WTC11 (cell line): ENCODE data around the gene FCHSD1. TPM values are rescaled to one million over a fixed set of nuclear protein-coding genes. Genes with fewer than 3 reads are reported as not detected.

Experiments used
- ATAC-seq: fragments of 200-7000 bp; cut with Tn5 transposase; 2 replicates; pipeline ENCODE4 v1.10.0; 2021; ENCODE audit warnings: mild to moderate bottlenecking, moderate library complexity
- CTCF ChIA-PET: fragments of 300-600 bp; sonication (Branson Sonifier 250); formaldehyde crosslinking; loops from one replicate; lab custom pipeline; 2021; ENCODE audit warnings: antibody characterized with exemption; lab: Charles Lee
- POLR2A ChIA-PET: fragments of 350-600 bp; sonication (Branson Sonifier 250); formaldehyde crosslinking; loops from one replicate; lab custom pipeline; 2021; ENCODE audit warnings: antibody characterized with exemption; lab: Charles Lee
- DNase-seq: peaks from one replicate; pipeline ENCODE4 v3.0.0; 2021; ENCODE audit warnings: low spot score
- H3K27ac Mint-ChIP-seq: 2 replicates; pipeline ENCODE4 v1.8.0; 2021; ENCODE audit warnings: mixed read lengths
- H3K27me3 Mint-ChIP-seq: 2 replicates; pipeline ENCODE4 v1.8.0; 2021; ENCODE audit warnings: low read depth, mild to moderate bottlenecking, moderate library complexity, mixed read lengths
- H3K36me3 Mint-ChIP-seq: 2 replicates; pipeline ENCODE4 v1.8.0; 2021; ENCODE audit warnings: mixed read lengths
- H3K4me1 Mint-ChIP-seq: 2 replicates; pipeline ENCODE4 v1.8.0; 2022; ENCODE audit warnings: mixed read lengths
- H3K4me3 Mint-ChIP-seq: 2 replicates; pipeline ENCODE4 v1.8.0; 2021; ENCODE audit warnings: mild to moderate bottlenecking, moderate library complexity, mixed read lengths
- H3K9me3 Mint-ChIP-seq: 2 replicates; pipeline ENCODE4 v1.8.0; 2021; ENCODE audit warnings: mixed read lengths
- E2F1 ChIP-seq: sonication (generic); formaldehyde crosslinking; IDR thresholded peaks from 2 replicates; pipeline ENCODE4 v1.8.0; 2022; ENCODE audit warnings: mild to moderate bottlenecking, missing genetic modification reagents
- ESRRA ChIP-seq: sonication (generic); formaldehyde crosslinking; IDR thresholded peaks from 2 replicates; pipeline ENCODE4 v1.8.1; 2022; ENCODE audit warnings: mild to moderate bottlenecking, missing genetic modification reagents, borderline replicate concordance
- ETV6 ChIP-seq: sonication (generic); formaldehyde crosslinking; IDR thresholded peaks from 2 replicates; pipeline ENCODE4 v1.8.1; 2022; ENCODE audit warnings: mild to moderate bottlenecking, missing genetic modification reagents
- FOXP1 ChIP-seq: sonication (generic); formaldehyde crosslinking; IDR thresholded peaks from 2 replicates; pipeline ENCODE4 v1.8.0; 2022; ENCODE audit warnings: missing genetic modification reagents, mild to moderate bottlenecking, moderate library complexity, borderline replicate concordance
- GABPB1 ChIP-seq: sonication (generic); formaldehyde crosslinking; IDR thresholded peaks from 2 replicates; pipeline ENCODE4 v1.8.1; 2023; ENCODE audit warnings: mild to moderate bottlenecking, missing genetic modification reagents
- MLX ChIP-seq: sonication (generic); formaldehyde crosslinking; IDR thresholded peaks from 2 replicates; pipeline ENCODE4 v1.8.1; 2023; ENCODE audit warnings: mild to moderate bottlenecking, missing genetic modification reagents, moderate library complexity
- PRDM15 ChIP-seq: sonication (generic); formaldehyde crosslinking; IDR thresholded peaks from 2 replicates; pipeline ENCODE4 v1.8.0; 2022; ENCODE audit warnings: missing genetic modification reagents
- PRRX2 ChIP-seq: fragments of 250-450 bp; sonication (Bioruptor Pico); IDR thresholded peaks from 2 replicates; pipeline ENCODE4 v1.8.0; 2021; ENCODE audit warnings: mild to moderate bottlenecking
- TEAD1 ChIP-seq: sonication (generic); formaldehyde crosslinking; IDR thresholded peaks from 2 replicates; pipeline ENCODE4 v1.8.0; 2022; ENCODE audit warnings: mild to moderate bottlenecking, missing genetic modification reagents
- ZMAT4 ChIP-seq: fragments of 250-450 bp; sonication (Bioruptor Pico); IDR thresholded peaks from 2 replicates; pipeline ENCODE4 v1.9.0; 2021; ENCODE audit warnings: mild to moderate bottlenecking
- ZNF425 ChIP-seq: fragments of 250-450 bp; sonication (Bioruptor Pico); conservative IDR thresholded peaks from 2 replicates; pipeline ENCODE4 v1.9.0; 2021; ENCODE audit warnings: mild to moderate bottlenecking
- ZNF532 ChIP-seq: fragments of 250-450 bp; sonication (Bioruptor Pico); IDR thresholded peaks from 2 replicates; pipeline ENCODE4 v1.9.0; 2021; ENCODE audit warnings: mild to moderate bottlenecking, borderline replicate concordance
- total RNA-seq: library from RNA; stranded (reverse); gene quantifications from 3 replicates; pipeline ENCODE4 v1.2.3, GENCODE V29; 2021

Gene FCHSD1
- total RNA-seq, 1 experiment from 2014 or later = 50.3 TPM

GRCh38 chr5:141696431-141696830 lies 45.2 kb upstream of the FCHSD1 start:
- CTCF ChIA-PET = interaction anchor here (1.0 to 8.3 kb wide), 5 partner anchors 62 to 263 kb away, joined by 3 to 136 read pairs (median 5); partner anchors contain the start of gene PCDH12
- no peaks in the 10 kb centered on the region for H3K9me3 Mint-ChIP-seq
- DNase-seq (no peak), ATAC-seq (no peak)
- TF ChIP-seq E2F1 (no peak), FOXP1 (no peak), GABPB1 (CRISPR knock-in tag) (no peak), PRDM15 (CRISPR knock-in tag) (no peak), TEAD1 (CRISPR knock-in tag) (no peak), ESRRA (no peak), ZMAT4 (CRISPR knock-in tag) (no peak), ETV6 (CRISPR knock-in tag) (no peak)
- POLR2A ChIA-PET = no interaction called here
- H3K36me3 Mint-ChIP-seq = no peaks in the 10 kb centered on the region
- H3K27me3 Mint-ChIP-seq = peaks cover 8% of the 10 kb centered on the region
- H3K4me1 Mint-ChIP-seq = peaks cover 33% of the 10 kb centered on the region
- no peak overlapping the region for H3K4me3 Mint-ChIP-seq
- no peak overlapping the region for H3K27ac Mint-ChIP-seq

GRCh38 chr5:141695627-141696215 lies 44.5 kb upstream of the FCHSD1 start:
- H3K4me1 Mint-ChIP-seq = peaks cover 29% of the 10 kb centered on the region
- TF ChIP-seq ZNF425 (CRISPR knock-in tag) = no peak
- TF ChIP-seq PRRX2 (CRISPR knock-in tag) = no peak
- no peak for TF ChIP-seq MLX (CRISPR knock-in tag)
- no peak for TF ChIP-seq GABPB1 (CRISPR knock-in tag)
- no peak for TF ChIP-seq ZNF532 (CRISPR knock-in tag)

More at GRCh38 chr5:141695627-141696215, 44.5 kb upstream of the FCHSD1 start:
- ATAC-seq (no peak), DNase-seq (no peak)
- H3K9me3 Mint-ChIP-seq = no peaks in the 10 kb centered on the region
- POLR2A ChIA-PET = no interaction called here
- no peak overlapping the region for H3K4me3 Mint-ChIP-seq
- peaks cover 3% of the 10 kb centered on the region; the same call in 1 of the 2 replicates for H3K27me3 Mint-ChIP-seq
- CTCF ChIA-PET = interaction anchor here (1.1 to 8.3 kb wide), 7 partner anchors 62 to 264 kb away, joined by 3 to 136 read pairs (median 5); partner anchors contain the start of gene PCDH12
- H3K36me3 Mint-ChIP-seq = no peaks in the 10 kb centered on the region
- H3K27ac Mint-ChIP-seq = no peak overlapping the region
